Transverse colon (tissue), 4 donors: ENCODE measurements around the gene APOBEC2.

Source experiments
- CTCF ChIP-seq, 5 experiments: fragments of 200-600 bp in 3 of 5; fragments of 450-650 bp in 2 of 5; sonication (generic) in 3 of 5; IDR thresholded peaks; 1 replicate in 2 of 5; 2 replicates in 3 of 5; pipeline ENCODE4 v1.5.1; 2016 to 2017; ENCODE audit warnings: antibody characterized with exemption in 5 of 5, inconsistent platforms in 3 of 5, mild to moderate bottlenecking in 2 of 5, moderate library complexity in 1 of 5
- EP300 ChIP-seq: sonication (generic); formaldehyde crosslinking; IDR thresholded peaks from one replicate; pipeline ENCODE4 v1.6.1; 2017; ENCODE audit warnings: antibody characterized with exemption, low read depth
- POLR2A ChIP-seq: fragments of 450-650 bp; IDR thresholded peaks from one replicate; pipeline ENCODE4 v1.6.1; 2016; ENCODE audit warnings: antibody characterized with exemption, mild to moderate bottlenecking, moderate library complexity
- POLR2AphosphoS5 ChIP-seq, 3 donors: sonication (generic); formaldehyde crosslinking; IDR thresholded peaks; one replicate each; pipeline ENCODE4 v1.6.1; 2016; ENCODE audit warnings: antibody characterized with exemption in 3 of 3

DNA sequence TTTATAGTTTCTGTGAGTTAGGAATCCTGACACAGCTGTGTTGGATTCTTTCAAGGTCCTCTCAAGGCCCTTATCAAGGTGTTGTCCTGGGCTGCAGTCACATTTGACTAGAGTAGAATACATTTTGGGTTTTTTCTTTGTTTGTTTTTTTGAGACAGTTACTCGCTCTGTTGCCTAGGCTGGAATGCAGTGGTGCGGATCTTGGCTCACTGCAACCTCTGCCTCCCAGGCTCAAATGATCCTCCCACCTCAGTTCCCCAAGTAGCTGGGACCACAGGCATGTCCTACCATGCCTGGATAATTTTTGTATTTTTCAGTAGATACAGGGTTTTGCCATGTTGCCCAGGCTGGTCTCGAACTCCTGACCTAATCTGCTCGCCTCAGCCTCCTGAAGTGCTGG, 35.4 kb downstream of the APOBEC2 start:
- no peak for TF ChIP-seq POLR2A
- TF ChIP-seq EP300 = no peak
- TF ChIP-seq CTCF (IDR thresholded peaks at IDR 0.05) = no peak
- no peak for TF ChIP-seq POLR2AphosphoS5 (IDR thresholded peaks at IDR 0.05)
